K562 (cell line): ENCODE measurements around the gene CNIH3.

Source experiments
- ADNP ChIP-seq: fragments of 200-800 bp; sonication (Bioruptor generic); IDR thresholded peaks from 2 replicates; pipeline ENCODE4 v1.6.1; 2016; ENCODE audit warnings: missing genetic modification characterization, missing compliant biosample characterization
- ATF7 ChIP-seq: fragments of 450-650 bp; IDR thresholded peaks from 2 replicates; pipeline ENCODE4 v1.7.1; 2014; ENCODE audit warnings: mild to moderate bottlenecking, moderate library complexity
- CREBBP ChIP-seq: IDR thresholded peaks from one replicate; pipeline ENCODE4 v1.6.1; 2012; ENCODE audit warnings: low read depth, mild to moderate bottlenecking, control low read depth, inconsistent platforms, low read length
- POLR2AphosphoS5 ChIP-seq: IDR thresholded peaks from 2 replicates; pipeline ENCODE4 v1.6.1; 2011; ENCODE audit warnings: mild to moderate bottlenecking, low read depth, low read length, moderate library complexity; ENCODE audit not compliant: control insufficient read depth, insufficient read depth
- POLR2G ChIP-seq: fragments of 200-400 bp; formaldehyde crosslinking; IDR thresholded peaks from 2 replicates; pipeline ENCODE4 v1.6.1; 2017; ENCODE audit warnings: low read depth, mild to moderate bottlenecking, antibody characterized with exemption, low read length, moderate library complexity
- PTBP1 ChIP-seq: fragments of 200-400 bp; formaldehyde crosslinking; IDR thresholded peaks from 2 replicates; pipeline ENCODE4 v1.6.1; 2017; ENCODE audit warnings: low read depth, low read length
- SMC3 ChIP-seq: conservative IDR thresholded peaks from 2 replicates; pipeline ENCODE4 v1.6.1; 2011; ENCODE audit warnings: low read depth, low read length, improper control_type of control experiment; ENCODE audit not compliant: insufficient read depth
- ZNF274 ChIP-seq: IDR thresholded peaks from 2 replicates; pipeline ENCODE4 v1.6.1; 2011; ENCODE audit warnings: low read depth, mild to moderate bottlenecking, low read length, moderate library complexity, borderline replicate concordance
- ZNF311 ChIP-seq: fragments of 250-450 bp; sonication (Bioruptor Pico); IDR thresholded peaks from 2 replicates; pipeline ENCODE4 v1.4.0; 2020; ENCODE audit warnings: mild to moderate bottlenecking, moderate library complexity
- TF ChIP-seq, protein P1 (sequence below): IDR thresholded peaks from 3 replicates; pipeline ENCODE4 v1.6.1; 2011; ENCODE audit warnings: borderline replicate concordance, mild to moderate bottlenecking; ENCODE audit not compliant: insufficient read length, insufficient read depth

DNA sequence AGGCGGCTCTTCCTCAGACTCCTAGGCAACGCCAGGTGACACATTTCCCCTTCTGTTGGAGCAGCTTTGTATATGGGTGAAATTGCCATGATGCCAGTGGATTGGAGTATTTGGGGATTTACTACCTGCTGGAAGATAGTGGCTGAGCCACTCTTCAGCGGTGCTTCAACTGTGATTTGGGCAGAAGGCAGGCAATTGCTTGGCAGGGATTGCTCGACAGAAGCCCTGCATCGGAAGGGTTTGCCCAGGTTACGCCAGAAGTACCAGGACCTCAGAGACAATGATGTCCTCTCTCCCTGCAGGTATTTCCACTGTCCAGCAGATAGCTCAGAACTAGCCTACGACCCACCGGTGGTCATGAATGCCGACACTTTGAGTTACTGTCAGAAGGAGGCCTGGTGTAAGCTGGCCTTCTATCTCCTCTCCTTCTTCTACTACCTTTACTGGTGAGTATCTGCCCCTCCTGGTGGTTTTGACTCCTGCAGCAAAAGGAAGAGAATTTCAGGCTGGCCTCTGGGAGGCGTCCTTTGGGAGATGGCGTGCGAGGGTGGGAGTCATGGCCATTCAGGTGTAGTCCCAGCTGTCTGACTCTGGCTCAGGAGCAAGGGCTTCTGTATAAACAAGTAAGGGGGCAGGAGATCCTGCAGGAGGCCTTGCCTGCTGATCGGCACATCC is 118.3 kb downstream of the CNIH3 start:
- TF ChIP-seq ATF7 (no peak), CREBBP (no peak), ADNP (tag) (no peak), ZNF311 (CRISPR knock-in tag) (no peak), POLR2AphosphoS5 (no peak), SMC3 (no peak), PTBP1 (no peak), ZNF274 (no peak), POLR2G (no peak)
- TF ChIP-seq, protein P1, sequence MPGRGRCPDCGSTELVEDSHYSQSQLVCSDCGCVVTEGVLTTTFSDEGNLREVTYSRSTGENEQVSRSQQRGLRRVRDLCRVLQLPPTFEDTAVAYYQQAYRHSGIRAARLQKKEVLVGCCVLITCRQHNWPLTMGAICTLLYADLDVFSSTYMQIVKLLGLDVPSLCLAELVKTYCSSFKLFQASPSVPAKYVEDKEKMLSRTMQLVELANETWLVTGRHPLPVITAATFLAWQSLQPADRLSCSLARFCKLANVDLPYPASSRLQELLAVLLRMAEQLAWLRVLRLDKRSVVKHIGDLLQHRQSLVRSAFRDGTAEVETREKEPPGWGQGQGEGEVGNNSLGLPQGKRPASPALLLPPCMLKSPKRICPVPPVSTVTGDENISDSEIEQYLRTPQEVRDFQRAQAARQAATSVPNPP, result no peak
